ENCODE results near the gene MOB3B. TPM values are rescaled to one million over a fixed set of nuclear protein-coding genes. Genes with fewer than 3 reads are reported as not detected.

The MOB3B gene
- total and polyA plus RNA-seq, 2 donors: 2.3 to 7.8 TPM

DNA sequence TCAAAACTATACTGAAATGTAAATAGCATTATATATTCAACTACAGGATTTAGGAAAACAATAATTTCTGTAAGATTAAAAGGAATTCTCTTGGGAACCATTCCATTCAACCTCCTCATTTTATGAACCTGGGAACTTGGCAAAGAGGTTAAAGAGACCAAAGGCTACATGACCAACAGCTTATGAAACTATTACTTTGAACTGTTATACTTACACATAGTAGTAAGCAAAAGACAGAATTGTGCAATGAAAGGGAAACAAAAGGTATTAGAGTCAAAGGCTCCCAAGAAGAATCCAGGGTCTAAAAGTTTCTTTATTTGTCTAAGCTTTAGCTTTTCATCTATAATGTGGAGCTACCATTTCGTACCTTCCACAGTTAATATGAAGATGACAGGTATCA, 36.5 kb upstream of the MOB3B start:
- peaks cover 0 to 10% of the 10 kb centered on the region in 2 donors for H3K36me3 ChIP-seq (ENCODE audit: control insufficient read depth in 2 of 2, insufficient read depth in 2 of 2, low read length in 1 of 2)
- no peaks in the 10 kb centered on the region for H3K9me3 ChIP-seq (ENCODE audit: control insufficient read depth in 2 of 2, insufficient read depth in 1 of 2, low read length in 1 of 2)
- WGBS: 100% methylated on average over 1 of the region's 1 CpG
- DNase-seq (ENCODE audit: low read depth in 6 of 9, low spot score in 9 of 9): no peak
- H3K4me1 ChIP-seq (ENCODE audit: control insufficient read depth in 2 of 2, insufficient read depth in 2 of 2, low read length in 2 of 2): no peaks in the 10 kb centered on the region
- H3K27me3 ChIP-seq (ENCODE audit: control insufficient read depth in 2 of 2, insufficient read depth in 1 of 2, low read length in 1 of 2): no peaks in the 10 kb centered on the region
- H3K4me3 ChIP-seq (ENCODE audit: low read length in 2 of 2): no peak overlapping the region
- H3K27ac ChIP-seq (ENCODE audit: low read depth in 1 of 2, low read length in 1 of 2): no peak overlapping the region

DNA sequence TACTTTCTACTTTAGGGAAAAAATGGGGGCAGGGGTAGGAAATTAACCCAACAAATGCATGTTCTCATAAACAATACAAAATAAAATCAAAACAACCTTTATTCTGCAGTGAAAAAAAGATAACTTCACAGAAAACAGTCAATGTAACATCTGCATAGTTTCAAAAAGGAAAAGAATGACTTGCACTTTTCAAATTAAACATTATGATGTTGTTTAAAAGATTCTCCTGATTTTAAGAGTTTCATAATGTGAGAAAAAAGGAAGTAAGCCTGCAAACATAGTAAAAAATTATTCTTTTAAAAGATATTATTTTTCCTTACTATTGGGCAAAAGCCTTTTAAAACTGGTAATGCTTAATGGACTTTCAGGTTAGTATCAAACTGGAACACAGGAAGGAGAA, 36.1 kb upstream of the MOB3B start:
- DNase-seq (ENCODE audit: low read depth in 6 of 9, low spot score in 9 of 9): no peak
- peaks cover 0 to 10% of the 10 kb centered on the region in 2 donors for H3K36me3 ChIP-seq (ENCODE audit: control insufficient read depth in 2 of 2, insufficient read depth in 2 of 2, low read length in 1 of 2)
- no peaks in the 10 kb centered on the region for H3K27me3 ChIP-seq (ENCODE audit: control insufficient read depth in 2 of 2, insufficient read depth in 1 of 2, low read length in 1 of 2)
- no peaks in the 10 kb centered on the region for H3K4me1 ChIP-seq (ENCODE audit: control insufficient read depth in 2 of 2, insufficient read depth in 2 of 2, low read length in 2 of 2)
- no peak overlapping the region for H3K4me3 ChIP-seq (ENCODE audit: low read length in 2 of 2)
- H3K9me3 ChIP-seq (ENCODE audit: control insufficient read depth in 2 of 2, insufficient read depth in 1 of 2, low read length in 1 of 2): no peaks in the 10 kb centered on the region
- H3K27ac ChIP-seq (ENCODE audit: low read depth in 1 of 2, low read length in 1 of 2): no peak overlapping the region

DNA sequence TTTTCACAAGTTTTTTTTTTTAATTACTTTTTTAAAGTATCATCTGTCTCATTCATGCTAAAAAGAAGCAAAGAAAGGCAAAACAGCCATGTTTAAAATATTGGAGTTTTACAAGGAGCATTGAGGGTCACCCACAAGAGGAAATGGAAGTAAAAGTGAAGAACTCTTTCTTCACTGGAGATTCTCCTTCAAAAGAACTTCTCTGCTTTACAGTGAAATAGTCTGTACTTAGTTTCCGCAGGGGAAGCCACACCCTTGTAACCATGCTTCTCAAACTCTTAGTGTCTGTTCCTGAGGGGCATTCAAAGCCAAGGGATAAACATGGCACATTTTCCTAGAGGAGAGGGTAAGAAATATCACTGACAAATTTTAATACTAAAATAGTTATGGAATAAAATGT, 35.1 kb upstream of the MOB3B start:
- Histone ChIP-seq H3K36me3 (ENCODE audit: control insufficient read depth in 2 of 2, insufficient read depth in 2 of 2, low read length in 1 of 2) (peaks cover 0 to 10% of the 10 kb centered on the region in 2 donors), H3K4me1 (ENCODE audit: control insufficient read depth in 2 of 2, insufficient read depth in 2 of 2, low read length in 2 of 2) (no peaks in the 10 kb centered on the region), H3K9me3 (ENCODE audit: control insufficient read depth in 2 of 2, insufficient read depth in 1 of 2, low read length in 1 of 2) (no peaks in the 10 kb centered on the region), H3K4me3 (ENCODE audit: low read length in 2 of 2) (no peak overlapping the region), H3K27me3 (ENCODE audit: control insufficient read depth in 2 of 2, insufficient read depth in 1 of 2, low read length in 1 of 2) (no peaks in the 10 kb centered on the region), H3K27ac (ENCODE audit: low read depth in 1 of 2, low read length in 1 of 2) (no peak overlapping the region)
- 47% methylated on average over 1 of the region's 1 CpG for WGBS
- no peak for DNase-seq (ENCODE audit: low read depth in 6 of 9, low spot score in 9 of 9)

GRCh38 chr9:27563738-27564430, 34.3 kb upstream of the MOB3B start:
- Histone ChIP-seq H3K27me3 (ENCODE audit: control insufficient read depth in 2 of 2, insufficient read depth in 1 of 2, low read length in 1 of 2) (no peaks in the 10 kb centered on the region), H3K27ac (ENCODE audit: low read depth in 1 of 2, low read length in 1 of 2) (no peak overlapping the region), H3K4me1 (ENCODE audit: control insufficient read depth in 2 of 2, insufficient read depth in 2 of 2, low read length in 2 of 2) (no peaks in the 10 kb centered on the region), H3K36me3 (ENCODE audit: control insufficient read depth in 2 of 2, insufficient read depth in 2 of 2, low read length in 1 of 2) (peaks cover 0 to 10% of the 10 kb centered on the region in 2 donors), H3K4me3 (ENCODE audit: low read length in 2 of 2) (no peak overlapping the region), H3K9me3 (ENCODE audit: control insufficient read depth in 2 of 2, insufficient read depth in 1 of 2, low read length in 1 of 2) (no peaks in the 10 kb centered on the region)
- DNase-seq (ENCODE audit: low read depth in 6 of 9, low spot score in 9 of 9): no peak
- WGBS: 94% methylated on average over 4 of the region's 4 CpGs

GRCh38 chr9:27561685-27562084, 32.1 kb upstream of the MOB3B start:
- 78% methylated on average over 3 of the region's 3 CpGs for WGBS
- Histone ChIP-seq H3K27ac (ENCODE audit: low read depth in 1 of 2, low read length in 1 of 2) (no peak overlapping the region), H3K36me3 (ENCODE audit: control insufficient read depth in 2 of 2, insufficient read depth in 2 of 2, low read length in 1 of 2) (peaks cover 0 to 17% of the 10 kb centered on the region in 2 donors), H3K27me3 (ENCODE audit: control insufficient read depth in 2 of 2, insufficient read depth in 1 of 2, low read length in 1 of 2) (no peaks in the 10 kb centered on the region), H3K4me3 (ENCODE audit: low read length in 2 of 2) (no peak overlapping the region), H3K9me3 (ENCODE audit: control insufficient read depth in 2 of 2, insufficient read depth in 1 of 2, low read length in 1 of 2) (no peaks in the 10 kb centered on the region), H3K4me1 (ENCODE audit: control insufficient read depth in 2 of 2, insufficient read depth in 2 of 2, low read length in 2 of 2) (no peaks in the 10 kb centered on the region)
- no peak for DNase-seq (ENCODE audit: low read depth in 6 of 9, low spot score in 9 of 9)

- Histone ChIP-seq H3K9me3 (ENCODE audit: control insufficient read depth in 2 of 2, insufficient read depth in 1 of 2, low read length in 1 of 2) (no peaks in the 10 kb centered on the region), H3K4me1 (ENCODE audit: control insufficient read depth in 2 of 2, insufficient read depth in 2 of 2, low read length in 2 of 2) (no peaks in the 10 kb centered on the region), H3K4me3 (ENCODE audit: low read length in 2 of 2) (no peak overlapping the region), H3K27me3 (ENCODE audit: control insufficient read depth in 2 of 2, insufficient read depth in 1 of 2, low read length in 1 of 2) (no peaks in the 10 kb centered on the region), H3K27ac (ENCODE audit: low read depth in 1 of 2, low read length in 1 of 2) (no peak overlapping the region), H3K36me3 (ENCODE audit: control insufficient read depth in 2 of 2, insufficient read depth in 2 of 2, low read length in 1 of 2) (peaks cover 4 to 18% of the 10 kb centered on the region in 2 donors)
- no peak for DNase-seq (ENCODE audit: low read depth in 6 of 9, low spot score in 9 of 9)
Measured at GRCh38 chr9:27560457-27560856, 30.8 kb upstream of the MOB3B start.

DNA sequence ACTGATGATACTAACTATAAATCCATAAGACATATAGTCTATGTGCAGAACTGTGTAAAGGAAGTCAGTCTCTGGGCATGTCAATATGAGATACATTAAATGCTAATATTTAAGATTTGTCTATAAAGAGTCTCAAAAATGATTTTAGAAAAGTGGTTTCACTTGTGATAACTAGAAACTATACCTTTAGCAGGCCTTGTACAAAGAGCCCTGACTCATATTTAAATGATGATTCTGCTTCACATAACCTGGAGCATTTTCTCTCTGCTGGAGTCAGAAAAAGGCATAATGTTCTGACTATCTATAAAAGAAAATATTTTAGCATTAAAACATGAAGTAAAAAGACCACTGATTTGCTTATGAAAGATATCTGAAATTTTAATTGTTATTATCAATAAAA, 28.7 kb upstream of the MOB3B start:
- no peak overlapping the region for H3K27ac ChIP-seq (ENCODE audit: low read depth in 1 of 2, low read length in 1 of 2)
- DNase-seq (ENCODE audit: low read depth in 6 of 9, low spot score in 9 of 9): no peak

GRCh38 chr9:27556470-27556869, 26.9 kb upstream of the MOB3B start:
- no peak for DNase-seq (ENCODE audit: low read depth in 6 of 9, low spot score in 9 of 9)
- WGBS: 98% methylated on average over 8 of the region's 8 CpGs
- no peak overlapping the region for H3K27ac ChIP-seq (ENCODE audit: low read depth in 1 of 2, low read length in 1 of 2)
- H3K9me3 ChIP-seq (ENCODE audit: control insufficient read depth in 2 of 2, insufficient read depth in 1 of 2, low read length in 1 of 2): no peaks in the 10 kb centered on the region
- H3K36me3 ChIP-seq (ENCODE audit: control insufficient read depth in 2 of 2, insufficient read depth in 2 of 2, low read length in 1 of 2): peaks cover 7 to 41% of the 10 kb centered on the region in 2 donors
- H3K4me1 ChIP-seq (ENCODE audit: control insufficient read depth in 2 of 2, insufficient read depth in 2 of 2, low read length in 2 of 2): no peaks in the 10 kb centered on the region
- H3K4me3 ChIP-seq (ENCODE audit: low read length in 2 of 2): no peak overlapping the region
- no peaks in the 10 kb centered on the region for H3K27me3 ChIP-seq (ENCODE audit: control insufficient read depth in 2 of 2, insufficient read depth in 1 of 2, low read length in 1 of 2)

More for the DNA sequence above, 28.7 kb upstream of the MOB3B start:
- Histone ChIP-seq H3K4me1 (ENCODE audit: control insufficient read depth in 2 of 2, insufficient read depth in 2 of 2, low read length in 2 of 2) (no peaks in the 10 kb centered on the region), H3K4me3 (ENCODE audit: low read length in 2 of 2) (no peak overlapping the region), H3K9me3 (ENCODE audit: control insufficient read depth in 2 of 2, insufficient read depth in 1 of 2, low read length in 1 of 2) (no peaks in the 10 kb centered on the region), H3K27me3 (ENCODE audit: control insufficient read depth in 2 of 2, insufficient read depth in 1 of 2, low read length in 1 of 2) (no peaks in the 10 kb centered on the region), H3K36me3 (ENCODE audit: control insufficient read depth in 2 of 2, insufficient read depth in 2 of 2, low read length in 1 of 2) (peaks cover 4 to 31% of the 10 kb centered on the region in 2 donors)

- H3K36me3 ChIP-seq (ENCODE audit: control insufficient read depth in 2 of 2, insufficient read depth in 2 of 2, low read length in 1 of 2): peaks cover 7 to 48% of the 10 kb centered on the region in 2 donors
- 99% methylated on average over 1 of the region's 1 CpG for WGBS
- no peaks in the 10 kb centered on the region for H3K9me3 ChIP-seq (ENCODE audit: control insufficient read depth in 2 of 2, insufficient read depth in 1 of 2, low read length in 1 of 2)
Measured at GRCh38 chr9:27554712-27555111, 25.1 kb upstream of the MOB3B start.

More at GRCh38 chr9:27554712-27555111, 25.1 kb upstream of the MOB3B start:
- Histone ChIP-seq H3K4me1 (ENCODE audit: control insufficient read depth in 2 of 2, insufficient read depth in 2 of 2, low read length in 2 of 2) (no peaks in the 10 kb centered on the region), H3K27ac (ENCODE audit: low read depth in 1 of 2, low read length in 1 of 2) (no peak overlapping the region), H3K4me3 (ENCODE audit: low read length in 2 of 2) (no peak overlapping the region), H3K27me3 (ENCODE audit: control insufficient read depth in 2 of 2, insufficient read depth in 1 of 2, low read length in 1 of 2) (no peaks in the 10 kb centered on the region)
- no peak for DNase-seq (ENCODE audit: low read depth in 6 of 9, low spot score in 9 of 9)
